DOHH2 (cell line): Measurements from ENCODE around the gene EXOSC1.
"Not testable (repeated sequence)": the region's sequence is repeated elsewhere in the genome, so short reads cannot be mapped to it uniquely, and the experiment has no call there.

Experiments
- H3F3A ChIP-seq: fragments of 200-600 bp; sonication (generic), shearing (Covaris generic); 2 replicates; pipeline ENCODE4 v1.6.0; 2016; ENCODE audit warnings: antibody characterized with exemption, mild to moderate bottlenecking; ENCODE audit not compliant: control insufficient read depth, insufficient read depth
- H3K27ac ChIP-seq: fragments of 200-600 bp; sonication (generic); 2 replicates; pipeline ENCODE4 v1.5.1; 2014; ENCODE audit warnings: low read depth, mild to moderate bottlenecking, low read length, moderate library complexity
- H3K27me3 ChIP-seq: fragments of 200-600 bp; sonication (generic); 2 replicates; pipeline ENCODE4 v1.6.1; 2014; ENCODE audit warnings: mild to moderate bottlenecking, low read length, mixed read lengths; ENCODE audit not compliant: control insufficient read depth
- H3K36me3 ChIP-seq: fragments of 200-600 bp; sonication (generic); 2 replicates; pipeline ENCODE4 v1.6.1; 2014; ENCODE audit warnings: mild to moderate bottlenecking, low read length, moderate library complexity, mixed read lengths; ENCODE audit not compliant: control insufficient read depth
- H3K4me1 ChIP-seq: fragments of 200-600 bp; sonication (generic); 2 replicates; pipeline ENCODE4 v1.6.1; 2014; ENCODE audit warnings: mild to moderate bottlenecking, low read length, mixed read lengths; ENCODE audit not compliant: control insufficient read depth
- H3K4me2 ChIP-seq: fragments of 200-600 bp; sonication (generic); 2 replicates; pipeline ENCODE4 v1.6.0; 2014; ENCODE audit warnings: mild to moderate bottlenecking, low read length, moderate library complexity
- H3K4me3 ChIP-seq: fragments of 200-600 bp; sonication (generic); 2 replicates; pipeline ENCODE4 v1.5.1; 2014; ENCODE audit warnings: mild to moderate bottlenecking, low read length, mixed read lengths
- H3K79me2 ChIP-seq: fragments of 200-600 bp; sonication (generic); 2 replicates; pipeline ENCODE4 v1.6.1; 2014; ENCODE audit warnings: mild to moderate bottlenecking, low read length, mixed read lengths; ENCODE audit not compliant: control insufficient read depth
- H3K9me2 ChIP-seq: fragments of 200-600 bp; sonication (generic); replicated peaks from 2 replicates; pipeline ENCODE4 v1.6.1; 2014; ENCODE audit warnings: mild to moderate bottlenecking, low read length, mixed read lengths; ENCODE audit not compliant: control insufficient read depth
- H3K9me3 ChIP-seq: fragments of 200-600 bp; sonication (generic); 2 replicates; pipeline ENCODE4 v1.6.1; 2014; ENCODE audit warnings: antibody characterized with exemption, low read length, mixed read lengths; ENCODE audit not compliant: control insufficient read depth, insufficient read depth
- H4K20me1 ChIP-seq: fragments of 200-600 bp; sonication (generic); 2 replicates; pipeline ENCODE4 v1.6.0; 2014; ENCODE audit warnings: low read depth, mild to moderate bottlenecking, antibody characterized with exemption, low read length, moderate library complexity; ENCODE audit not compliant: control insufficient read depth, insufficient read depth
- EZH2phosphoT487 ChIP-seq: fragments of 200-600 bp; sonication (generic); IDR thresholded peaks from 2 replicates; pipeline ENCODE4 v1.6.1; 2017; ENCODE audit warnings: borderline replicate concordance, mild to moderate bottlenecking, antibody characterized with exemption, low read length, moderate library complexity, mixed read lengths
- TF ChIP-seq, protein P1 (sequence below): fragments of 200-600 bp; sonication (generic); IDR thresholded peaks from one replicate; pipeline ENCODE4 v1.5.1; 2014; ENCODE audit warnings: antibody characterized with exemption, mild to moderate bottlenecking, low read depth, low read length; ENCODE audit not compliant: poor library complexity, severe bottlenecking

The EXOSC1 gene

DNA sequence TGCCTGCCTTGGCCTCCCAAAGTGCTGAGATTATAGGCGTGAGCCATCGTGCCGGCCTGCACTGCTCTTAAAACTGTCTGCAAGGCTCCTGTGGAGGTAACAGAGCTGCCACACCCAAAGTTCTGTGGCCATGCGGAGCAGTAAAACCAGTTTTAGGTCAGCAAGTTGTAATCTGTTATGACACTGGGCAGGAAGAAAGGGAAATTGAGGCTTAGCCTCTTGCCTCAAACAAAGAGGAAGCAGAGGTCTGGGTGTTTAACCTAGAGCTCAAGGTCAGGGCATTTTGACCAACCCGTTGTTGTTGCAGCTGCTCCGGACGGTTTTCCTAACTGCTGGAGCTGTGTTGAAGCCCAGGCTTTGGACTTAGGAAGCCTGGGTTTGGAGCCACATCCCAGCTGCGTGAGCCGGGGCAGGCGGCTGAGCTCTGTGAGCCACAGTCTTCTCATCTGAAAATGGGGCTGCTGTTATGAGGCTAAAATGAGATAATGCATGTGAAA is 37.3 kb downstream of the EXOSC1 start:
- no peaks in the 10 kb centered on the region for H3K36me3 ChIP-seq
- no peak for TF ChIP-seq EZH2phosphoT487
- TF ChIP-seq, protein P1, sequence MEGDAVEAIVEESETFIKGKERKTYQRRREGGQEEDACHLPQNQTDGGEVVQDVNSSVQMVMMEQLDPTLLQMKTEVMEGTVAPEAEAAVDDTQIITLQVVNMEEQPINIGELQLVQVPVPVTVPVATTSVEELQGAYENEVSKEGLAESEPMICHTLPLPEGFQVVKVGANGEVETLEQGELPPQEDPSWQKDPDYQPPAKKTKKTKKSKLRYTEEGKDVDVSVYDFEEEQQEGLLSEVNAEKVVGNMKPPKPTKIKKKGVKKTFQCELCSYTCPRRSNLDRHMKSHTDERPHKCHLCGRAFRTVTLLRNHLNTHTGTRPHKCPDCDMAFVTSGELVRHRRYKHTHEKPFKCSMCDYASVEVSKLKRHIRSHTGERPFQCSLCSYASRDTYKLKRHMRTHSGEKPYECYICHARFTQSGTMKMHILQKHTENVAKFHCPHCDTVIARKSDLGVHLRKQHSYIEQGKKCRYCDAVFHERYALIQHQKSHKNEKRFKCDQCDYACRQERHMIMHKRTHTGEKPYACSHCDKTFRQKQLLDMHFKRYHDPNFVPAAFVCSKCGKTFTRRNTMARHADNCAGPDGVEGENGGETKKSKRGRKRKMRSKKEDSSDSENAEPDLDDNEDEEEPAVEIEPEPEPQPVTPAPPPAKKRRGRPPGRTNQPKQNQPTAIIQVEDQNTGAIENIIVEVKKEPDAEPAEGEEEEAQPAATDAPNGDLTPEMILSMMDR, result no peak
- H3K27me3 ChIP-seq, result no peaks in the 10 kb centered on the region
- no peaks in the 10 kb centered on the region for H3K9me3 ChIP-seq
- H3K79me2 ChIP-seq, result no peaks in the 10 kb centered on the region
- H3K4me2 ChIP-seq, result no peak overlapping the region
- H3K4me1 ChIP-seq, result peaks cover 18% of the 10 kb centered on the region
- H3K9me2 ChIP-seq, result no peaks in the 10 kb centered on the region
- no peak overlapping the region for H3K4me3 ChIP-seq
- H3K27ac ChIP-seq, result no peak overlapping the region
- no peaks in the 10 kb centered on the region for H3F3A ChIP-seq
- no peaks in the 10 kb centered on the region for H4K20me1 ChIP-seq

DNA sequence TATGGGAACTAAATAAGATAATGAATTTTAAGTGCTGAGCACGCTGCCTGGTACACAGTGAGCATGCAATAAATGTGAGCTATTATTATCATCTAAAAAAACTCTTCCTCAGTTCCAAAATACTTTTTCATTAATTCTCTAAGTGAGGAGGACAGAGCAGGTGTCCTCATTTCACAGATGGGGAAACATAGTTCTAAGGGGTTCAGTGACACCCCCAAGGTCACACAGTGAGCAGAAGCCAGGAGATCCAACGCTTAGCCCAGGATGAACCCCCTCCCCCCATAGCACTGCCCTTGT is 37.9 kb downstream of the EXOSC1 start:
- TF ChIP-seq, protein P1, result no peak
- no peak for TF ChIP-seq EZH2phosphoT487
- H3F3A ChIP-seq, result no peaks in the 10 kb centered on the region
- no peaks in the 10 kb centered on the region for H3K36me3 ChIP-seq
- no peaks in the 10 kb centered on the region for H3K9me3 ChIP-seq
- H3K4me1 ChIP-seq, result peaks cover 18% of the 10 kb centered on the region
- H3K4me2 ChIP-seq, result no peak overlapping the region
- no peaks in the 10 kb centered on the region for H4K20me1 ChIP-seq
- H3K9me2 ChIP-seq, result no peaks in the 10 kb centered on the region
- H3K27me3 ChIP-seq, result no peaks in the 10 kb centered on the region
- no peaks in the 10 kb centered on the region for H3K79me2 ChIP-seq
- H3K27ac ChIP-seq, result no peak overlapping the region
- no peak overlapping the region for H3K4me3 ChIP-seq

DNA sequence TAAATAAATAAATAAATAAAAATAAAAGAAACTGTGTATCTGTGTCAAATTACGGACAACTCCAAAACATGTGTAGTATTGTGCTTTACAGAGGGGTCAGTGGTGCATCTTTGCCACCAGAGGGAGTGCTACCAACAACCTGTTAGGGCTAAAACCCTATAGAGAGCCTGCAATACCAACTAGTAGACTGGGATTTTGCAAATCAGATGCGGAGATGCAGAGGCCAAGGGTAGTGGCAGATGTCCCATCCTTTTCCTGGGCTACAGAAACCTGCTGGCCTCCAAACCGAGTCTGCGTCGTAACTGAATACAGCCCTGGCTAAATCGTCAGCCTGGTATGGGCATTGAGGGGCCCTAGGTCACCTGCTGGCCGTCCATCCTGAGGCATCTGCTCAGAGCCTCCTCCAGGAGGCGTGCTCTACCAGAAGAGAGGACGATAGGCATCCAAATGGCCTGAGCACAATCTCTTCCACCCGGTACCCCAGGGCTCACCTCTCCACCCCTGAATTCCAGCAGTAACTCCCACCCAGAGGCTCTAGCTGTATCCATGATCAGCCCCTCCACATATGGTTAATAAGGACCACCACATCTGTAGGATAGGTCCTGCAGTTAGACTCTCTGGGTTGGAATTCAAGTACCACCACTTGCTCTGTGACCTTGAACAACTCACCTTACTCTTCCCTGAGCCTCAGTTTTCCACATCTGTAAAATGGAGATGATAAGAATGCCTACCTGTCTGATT is 38.4 kb downstream of the EXOSC1 start:
- TF ChIP-seq EZH2phosphoT487, result no peak
- TF ChIP-seq, protein P1, result peak; percentile 94
- Histone ChIP-seq H3K4me3 (peak overlapping the region; percentile 71), H3K9me3 (no peaks in the 10 kb centered on the region), H3K27me3 (no peaks in the 10 kb centered on the region), H3K4me2 (peak overlapping the region; percentile 85), H3F3A (no peaks in the 10 kb centered on the region), H3K36me3 (no peaks in the 10 kb centered on the region), H3K9me2 (no peaks in the 10 kb centered on the region), H4K20me1 (no peaks in the 10 kb centered on the region), H3K27ac (no peak overlapping the region), H3K79me2 (no peaks in the 10 kb centered on the region), H3K4me1 (peaks cover 18% of the 10 kb centered on the region)

DNA sequence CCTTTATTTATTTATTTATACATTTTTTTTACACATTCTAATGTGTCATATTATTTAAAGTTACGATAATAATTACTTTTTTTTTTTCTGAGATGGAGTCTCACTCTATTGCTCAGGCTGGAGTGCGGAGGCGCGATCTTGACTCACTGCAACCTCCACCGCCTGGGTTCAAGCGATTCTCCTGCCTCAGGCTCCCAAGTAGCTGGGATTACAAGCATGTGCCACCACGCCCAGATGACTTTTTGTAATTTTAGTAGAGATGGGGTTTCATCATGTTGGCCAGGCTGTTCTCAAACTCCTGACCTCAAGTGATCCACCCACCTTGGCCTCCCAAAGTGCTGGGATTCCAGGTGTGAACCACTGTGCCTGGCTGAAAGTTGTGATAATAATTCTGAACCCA is 39.3 kb downstream of the EXOSC1 start:
- Histone ChIP-seq H3K4me2 (peak overlapping the region; percentile 85; the same call in 1 of the 2 replicates), H3K4me1 (peaks cover 21% of the 10 kb centered on the region)
- H3K9me2 ChIP-seq, H3F3A ChIP-seq, H3K4me3 ChIP-seq, H3K27ac ChIP-seq, H4K20me1 ChIP-seq, H3K36me3 ChIP-seq, H3K27me3 ChIP-seq, H3K9me3 ChIP-seq, H3K79me2 ChIP-seq: not testable (repeated sequence)
